ENCODE data around the gene ACYP2.

- TF ChIP-seq YY1 (IDR thresholded peaks at IDR 0.05; ENCODE audit: insufficient read depth, insufficient read length): no peak
- no peak for TF ChIP-seq ZNF274 (IDR thresholded peaks at IDR 0.05; ENCODE audit: low read depth, low read length)
- no peak for TF ChIP-seq SUZ12 (IDR thresholded peaks at IDR 0.05; ENCODE audit: extremely low read depth, insufficient read depth, insufficient read length)
These were observed 69.7 kb downstream of the ACYP2 start for GRCh38 chr2:54185105-54185504.

All from NT2/D1 (cell line).